Fibroblast of skin of left quadriceps (primary cell): ENCODE results near the gene UBE2E2.

Experiments used
- DNase-seq, 2 experiments: peaks; one replicate each; pipeline ENCODE4 v3.0.0-alpha.2; 2013; ENCODE audit warnings: low read depth in 2 of 2

The UBE2E2 gene

GRCh38 chr3:23276913-23277658, 74.0 kb downstream of the UBE2E2 start:
- DNase-seq = no peak

GRCh38 chr3:23277688-23278087, 74.6 kb downstream of the UBE2E2 start:
- DNase-seq = no peak

- DNase-seq = no peak
Observed at GRCh38 chr3:23283625-23284024, 80.5 kb downstream of the UBE2E2 start.

GRCh38 chr3:23288286-23288685, 85.2 kb downstream of the UBE2E2 start:
- no peak for DNase-seq

- no peak for DNase-seq
Observed at GRCh38 chr3:23288715-23289114, 85.6 kb downstream of the UBE2E2 start.

GRCh38 chr3:23292432-23292831, 89.3 kb downstream of the UBE2E2 start:
- no peak for DNase-seq

- DNase-seq = no peak
Observed at GRCh38 chr3:23294770-23295387, 91.8 kb downstream of the UBE2E2 start.

- no peak for DNase-seq
Observed at GRCh38 chr3:23301819-23302218, 98.7 kb downstream of the UBE2E2 start.

- peak; percentile 25 to 30 for DNase-seq
Observed at GRCh38 chr3:23302271-23302670, 99.1 kb downstream of the UBE2E2 start.

GRCh38 chr3:23303601-23304217, 100.6 kb downstream of the UBE2E2 start:
- DNase-seq = no peak

- DNase-seq = peak; percentile 40 to 46
Observed at GRCh38 chr3:23304424-23304823, 101.3 kb downstream of the UBE2E2 start.

- DNase-seq = no peak
Observed at GRCh38 chr3:23308986-23309625, 106.0 kb downstream of the UBE2E2 start.

GRCh38 chr3:23312866-23313265, 109.7 kb downstream of the UBE2E2 start:
- no peak for DNase-seq

GRCh38 chr3:23314981-23315762, 112.0 kb downstream of the UBE2E2 start:
- DNase-seq = no peak

- no peak for DNase-seq
Observed at GRCh38 chr3:23316924-23317323, 113.8 kb downstream of the UBE2E2 start.

GRCh38 chr3:23319366-23320312, 116.5 kb downstream of the UBE2E2 start:
- no peak for DNase-seq

GRCh38 chr3:23320586-23321570, 117.8 kb downstream of the UBE2E2 start:
- DNase-seq = no peak

- peak; percentile 51 to 53 for DNase-seq
Observed at GRCh38 chr3:23324745-23325144, 121.6 kb downstream of the UBE2E2 start.

- no peak for DNase-seq
Observed at GRCh38 chr3:23325466-23326065, 122.4 kb downstream of the UBE2E2 start.
